ENCODE results near the gene ITGA5. TPM values are rescaled to one million over a fixed set of nuclear protein-coding genes. Genes with fewer than 3 reads are reported as not detected.
A peak's percentile ranks its signal among the peaks of the same experiment; 100 is the strongest.

Gene ITGA5
- total RNA-seq, 1 donor from 2014 or later, result 688 TPM

GRCh38 chr12:54390668-54391551 is 28.2 kb downstream of the ITGA5 start:
- no peaks in the 10 kb centered on the region for H3K9me3 Mint-ChIP-seq (ENCODE audit: unreplicated experiment)
- peaks cover 64% of the 10 kb centered on the region for H3K4me1 Mint-ChIP-seq (ENCODE audit: unreplicated experiment)
- H3K4me3 Mint-ChIP-seq (ENCODE audit: unreplicated experiment), result peak overlapping the region; percentile 81
- TF ChIP-seq, protein P1, sequence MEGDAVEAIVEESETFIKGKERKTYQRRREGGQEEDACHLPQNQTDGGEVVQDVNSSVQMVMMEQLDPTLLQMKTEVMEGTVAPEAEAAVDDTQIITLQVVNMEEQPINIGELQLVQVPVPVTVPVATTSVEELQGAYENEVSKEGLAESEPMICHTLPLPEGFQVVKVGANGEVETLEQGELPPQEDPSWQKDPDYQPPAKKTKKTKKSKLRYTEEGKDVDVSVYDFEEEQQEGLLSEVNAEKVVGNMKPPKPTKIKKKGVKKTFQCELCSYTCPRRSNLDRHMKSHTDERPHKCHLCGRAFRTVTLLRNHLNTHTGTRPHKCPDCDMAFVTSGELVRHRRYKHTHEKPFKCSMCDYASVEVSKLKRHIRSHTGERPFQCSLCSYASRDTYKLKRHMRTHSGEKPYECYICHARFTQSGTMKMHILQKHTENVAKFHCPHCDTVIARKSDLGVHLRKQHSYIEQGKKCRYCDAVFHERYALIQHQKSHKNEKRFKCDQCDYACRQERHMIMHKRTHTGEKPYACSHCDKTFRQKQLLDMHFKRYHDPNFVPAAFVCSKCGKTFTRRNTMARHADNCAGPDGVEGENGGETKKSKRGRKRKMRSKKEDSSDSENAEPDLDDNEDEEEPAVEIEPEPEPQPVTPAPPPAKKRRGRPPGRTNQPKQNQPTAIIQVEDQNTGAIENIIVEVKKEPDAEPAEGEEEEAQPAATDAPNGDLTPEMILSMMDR (IDR thresholded peaks at IDR 0.05; ENCODE audit: unreplicated experiment), result no peak
- H3K36me3 Mint-ChIP-seq (ENCODE audit: low read depth, unreplicated experiment), result peaks cover 28% of the 10 kb centered on the region
- DNase-seq (ENCODE audit: low spot score), result peak; percentile 71
- peaks cover 22% of the 10 kb centered on the region for H3K27me3 Mint-ChIP-seq (ENCODE audit: unreplicated experiment)
- H3K27ac Mint-ChIP-seq (ENCODE audit: unreplicated experiment), result no peak overlapping the region

- Mint-ChIP-seq H3K36me3 (ENCODE audit: low read depth, unreplicated experiment) (peaks cover 23% of the 10 kb centered on the region), H3K27ac (ENCODE audit: unreplicated experiment) (no peak overlapping the region), H3K9me3 (ENCODE audit: unreplicated experiment) (no peaks in the 10 kb centered on the region), H3K4me3 (ENCODE audit: unreplicated experiment) (peak overlapping the region; percentile 8), H3K27me3 (ENCODE audit: unreplicated experiment) (peaks cover 24% of the 10 kb centered on the region), H3K4me1 (ENCODE audit: unreplicated experiment) (peaks cover 59% of the 10 kb centered on the region)
- DNase-seq (ENCODE audit: low spot score), result peak; percentile 41
- TF ChIP-seq, protein P1 (IDR thresholded peaks at IDR 0.05; ENCODE audit: unreplicated experiment), result no peak
Measured at GRCh38 chr12:54390176-54390667, 28.8 kb downstream of the ITGA5 start.

- Mint-ChIP-seq H3K4me1 (ENCODE audit: unreplicated experiment) (peaks cover 55% of the 10 kb centered on the region), H3K9me3 (ENCODE audit: unreplicated experiment) (no peaks in the 10 kb centered on the region), H3K36me3 (ENCODE audit: low read depth, unreplicated experiment) (peaks cover 18% of the 10 kb centered on the region), H3K27me3 (ENCODE audit: unreplicated experiment) (peaks cover 23% of the 10 kb centered on the region), H3K27ac (ENCODE audit: unreplicated experiment) (peak overlapping the region; percentile 9), H3K4me3 (ENCODE audit: unreplicated experiment) (peak overlapping the region; percentile 8)
- no peak for DNase-seq (ENCODE audit: low spot score)
- TF ChIP-seq, protein P1 (IDR thresholded peaks at IDR 0.05; ENCODE audit: unreplicated experiment), result no peak
Measured at GRCh38 chr12:54389607-54390175, 29.4 kb downstream of the ITGA5 start.

DNA sequence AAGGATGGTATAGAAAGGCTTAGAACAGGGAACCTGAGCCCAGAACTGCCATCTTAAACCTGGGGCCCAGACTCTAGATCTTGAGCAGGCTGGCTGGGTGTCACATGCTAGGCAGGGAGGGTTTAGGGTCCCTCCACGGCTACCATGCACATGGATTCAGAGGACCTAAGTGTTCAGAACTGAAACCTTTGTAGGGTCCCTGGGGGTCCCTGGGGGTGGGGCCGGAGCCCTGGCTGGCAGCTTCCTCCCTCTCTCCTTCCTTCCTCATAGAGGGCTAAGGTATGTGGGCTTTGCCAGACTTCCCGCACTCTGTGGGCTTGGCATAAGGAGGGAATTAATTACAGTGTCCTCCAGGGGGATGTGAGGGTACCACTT is 29.9 kb downstream of the ITGA5 start:
- Mint-ChIP-seq H3K27ac (ENCODE audit: unreplicated experiment) (no peak overlapping the region), H3K36me3 (ENCODE audit: low read depth, unreplicated experiment) (peaks cover 12% of the 10 kb centered on the region), H3K27me3 (ENCODE audit: unreplicated experiment) (peaks cover 22% of the 10 kb centered on the region), H3K9me3 (ENCODE audit: unreplicated experiment) (no peaks in the 10 kb centered on the region), H3K4me1 (ENCODE audit: unreplicated experiment) (peaks cover 53% of the 10 kb centered on the region), H3K4me3 (ENCODE audit: unreplicated experiment) (no peak overlapping the region)
- TF ChIP-seq, protein P1 (IDR thresholded peaks at IDR 0.05; ENCODE audit: unreplicated experiment), result no peak
- no peak for DNase-seq (ENCODE audit: low spot score)

All from endothelial cell (in vitro differentiated cells).